ENCODE data around the gene HABP4. TPM values are rescaled to one million over a fixed set of nuclear protein-coding genes. Genes with fewer than 3 reads are reported as not detected.

HABP4 gene
- total and polyA plus RNA-seq, 2 donors, result 3.4 to 13.7 TPM

DNA sequence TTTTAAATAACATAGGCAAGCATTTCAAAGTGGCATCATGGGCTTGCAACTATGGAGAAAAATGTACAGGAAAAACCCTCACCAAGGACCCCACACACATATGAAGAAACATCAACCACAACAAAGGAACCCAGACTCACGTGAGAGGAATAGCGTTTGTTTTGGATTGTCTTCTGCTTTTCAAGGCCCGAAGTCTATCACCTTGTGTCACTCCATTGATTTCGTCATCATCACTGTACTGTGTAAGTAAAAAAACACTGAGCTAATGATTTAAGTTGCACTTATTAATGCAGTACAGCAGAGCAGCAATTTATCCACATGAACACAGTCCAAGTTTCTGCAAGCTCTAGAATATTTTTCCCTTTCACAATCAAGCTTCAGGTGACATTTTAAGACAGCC lies 72.4 kb downstream of the HABP4 start:
- DNase-seq (ENCODE audit: low read depth in 6 of 9, low spot score in 9 of 9), result peak; percentile 32 to 85 (median 56)
- H3K4me3 ChIP-seq (ENCODE audit: low read length in 2 of 2), result no peak overlapping the region
- no peaks in the 10 kb centered on the region for H3K9me3 ChIP-seq (ENCODE audit: control insufficient read depth in 2 of 2, insufficient read depth in 1 of 2, low read length in 1 of 2)
- no peaks in the 10 kb centered on the region for H3K36me3 ChIP-seq (ENCODE audit: control insufficient read depth in 2 of 2, insufficient read depth in 2 of 2, low read length in 1 of 2)
- no peak overlapping the region for H3K27ac ChIP-seq (ENCODE audit: low read depth in 1 of 2, low read length in 1 of 2)
- 6% methylated on average over 4 of the region's 4 CpGs for WGBS
- H3K27me3 ChIP-seq (ENCODE audit: control insufficient read depth in 2 of 2, insufficient read depth in 1 of 2, low read length in 1 of 2), result no peaks in the 10 kb centered on the region
- H3K4me1 ChIP-seq (ENCODE audit: control insufficient read depth in 2 of 2, insufficient read depth in 2 of 2, low read length in 2 of 2), result peaks cover 3 to 6% of the 10 kb centered on the region in 2 donors

DNA sequence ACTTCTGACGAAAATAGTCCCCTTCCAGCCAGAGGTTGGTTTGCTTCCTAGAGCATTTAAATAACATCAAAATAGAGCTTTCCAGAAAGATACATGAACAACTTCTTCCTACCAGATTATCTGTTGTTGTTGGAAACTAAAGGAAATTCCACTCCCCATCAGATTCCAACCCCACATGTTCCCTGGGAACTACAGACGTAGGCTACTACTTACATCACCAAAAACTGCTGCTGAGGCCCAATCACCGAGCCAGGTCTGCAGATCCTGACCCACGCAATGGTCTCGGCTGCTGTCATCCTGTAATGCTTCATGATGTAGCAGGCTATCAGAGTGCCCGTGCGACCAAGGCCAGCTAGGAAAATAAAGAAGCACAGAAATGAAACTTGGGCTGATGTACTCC lies 73.4 kb downstream of the HABP4 start:
- H3K4me1 ChIP-seq (ENCODE audit: control insufficient read depth in 2 of 2, insufficient read depth in 2 of 2, low read length in 2 of 2), result peaks cover 3 to 6% of the 10 kb centered on the region in 2 donors
- DNase-seq (ENCODE audit: low read depth in 6 of 9, low spot score in 9 of 9), result no peak
- no peaks in the 10 kb centered on the region for H3K27me3 ChIP-seq (ENCODE audit: control insufficient read depth in 2 of 2, insufficient read depth in 1 of 2, low read length in 1 of 2)
- no peaks in the 10 kb centered on the region for H3K9me3 ChIP-seq (ENCODE audit: control insufficient read depth in 2 of 2, insufficient read depth in 1 of 2, low read length in 1 of 2)
- H3K27ac ChIP-seq (ENCODE audit: low read depth in 1 of 2, low read length in 1 of 2), result no peak overlapping the region
- H3K4me3 ChIP-seq (ENCODE audit: low read length in 2 of 2), result no peak overlapping the region
- WGBS, result 91% methylated on average over 7 of the region's 7 CpGs
- H3K36me3 ChIP-seq (ENCODE audit: control insufficient read depth in 2 of 2, insufficient read depth in 2 of 2, low read length in 1 of 2), result no peaks in the 10 kb centered on the region

DNA sequence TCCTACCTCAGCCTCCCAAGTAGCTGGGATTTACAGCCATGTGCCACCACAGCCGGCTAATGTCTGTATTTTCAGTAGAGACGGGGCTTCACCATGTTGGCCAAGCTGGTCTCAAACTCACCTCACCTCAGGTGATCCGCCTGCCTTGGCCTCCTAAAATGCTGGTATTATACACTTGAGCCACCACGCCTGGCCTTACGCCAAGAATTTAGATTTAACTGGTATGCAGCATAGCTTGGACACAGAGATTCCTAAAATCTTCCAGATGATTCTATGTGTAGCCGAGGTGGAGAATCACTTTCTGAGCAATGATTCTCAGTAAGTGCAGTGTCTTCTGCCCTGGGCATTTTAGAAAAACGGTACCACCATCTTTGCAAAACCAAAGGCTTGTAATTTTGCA lies 74.1 kb downstream of the HABP4 start:
- Histone ChIP-seq H3K4me1 (ENCODE audit: control insufficient read depth in 2 of 2, insufficient read depth in 2 of 2, low read length in 2 of 2) (peaks cover 3 to 6% of the 10 kb centered on the region in 2 donors), H3K9me3 (ENCODE audit: control insufficient read depth in 2 of 2, insufficient read depth in 1 of 2, low read length in 1 of 2) (no peaks in the 10 kb centered on the region), H3K4me3 (ENCODE audit: low read length in 2 of 2) (no peak overlapping the region), H3K27ac (ENCODE audit: low read depth in 1 of 2, low read length in 1 of 2) (no peak overlapping the region), H3K27me3 (ENCODE audit: control insufficient read depth in 2 of 2, insufficient read depth in 1 of 2, low read length in 1 of 2) (no peaks in the 10 kb centered on the region), H3K36me3 (ENCODE audit: control insufficient read depth in 2 of 2, insufficient read depth in 2 of 2, low read length in 1 of 2) (no peaks in the 10 kb centered on the region)
- DNase-seq (ENCODE audit: low read depth in 6 of 9, low spot score in 9 of 9), result no peak
- 97% methylated on average over 7 of the region's 7 CpGs for WGBS

DNA sequence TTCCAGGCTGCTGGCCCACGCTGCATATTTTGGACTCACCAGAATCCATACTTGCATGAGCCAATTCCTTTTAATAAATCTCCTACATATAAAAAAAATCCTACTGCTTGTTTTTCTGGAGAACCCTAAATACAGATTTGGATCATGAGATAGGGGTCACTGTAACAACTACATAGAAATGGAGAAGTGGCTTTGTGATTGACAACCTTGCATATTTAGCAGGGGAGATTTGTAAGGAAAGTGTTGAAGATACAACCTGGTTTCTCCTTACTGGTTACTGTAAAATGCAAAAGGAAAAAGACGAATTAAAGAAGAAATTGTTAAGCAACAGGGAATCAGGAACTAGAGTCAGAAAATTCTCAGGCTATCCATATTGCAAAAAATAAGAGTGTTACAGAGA lies 74.8 kb downstream of the HABP4 start:
- Histone ChIP-seq H3K36me3 (ENCODE audit: control insufficient read depth in 2 of 2, insufficient read depth in 2 of 2, low read length in 1 of 2) (no peaks in the 10 kb centered on the region), H3K4me1 (ENCODE audit: control insufficient read depth in 2 of 2, insufficient read depth in 2 of 2, low read length in 2 of 2) (peaks cover 3 to 6% of the 10 kb centered on the region in 2 donors), H3K27ac (ENCODE audit: low read depth in 1 of 2, low read length in 1 of 2) (no peak overlapping the region), H3K4me3 (ENCODE audit: low read length in 2 of 2) (no peak overlapping the region), H3K9me3 (ENCODE audit: control insufficient read depth in 2 of 2, insufficient read depth in 1 of 2, low read length in 1 of 2) (no peaks in the 10 kb centered on the region), H3K27me3 (ENCODE audit: control insufficient read depth in 2 of 2, insufficient read depth in 1 of 2, low read length in 1 of 2) (no peaks in the 10 kb centered on the region)
- no peak for DNase-seq (ENCODE audit: low read depth in 6 of 9, low spot score in 9 of 9)
- 97% methylated on average over 2 of the region's 2 CpGs for WGBS

DNA sequence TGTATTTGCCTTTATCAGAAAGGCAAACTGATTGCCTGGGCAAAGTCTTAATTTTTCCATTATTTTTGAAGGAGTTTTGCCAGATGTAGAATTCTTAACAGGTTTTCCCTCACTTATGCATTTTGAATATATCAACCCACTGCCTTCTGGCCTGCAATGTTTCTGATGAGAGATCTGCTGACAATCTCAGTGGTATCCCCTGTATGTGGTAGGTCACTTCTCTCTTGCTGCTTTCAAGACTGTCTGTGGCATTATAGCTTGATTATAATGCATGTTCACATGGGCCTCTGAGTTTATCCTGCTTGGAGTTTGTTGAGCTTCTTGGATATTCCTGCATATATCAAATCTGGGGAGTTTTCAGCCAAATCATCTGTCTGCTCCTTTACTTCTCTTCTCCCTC lies 82.2 kb downstream of the HABP4 start:
- no peak overlapping the region for H3K27ac ChIP-seq (ENCODE audit: low read depth in 1 of 2, low read length in 1 of 2)
- no peaks in the 10 kb centered on the region for H3K4me1 ChIP-seq (ENCODE audit: control insufficient read depth in 2 of 2, insufficient read depth in 2 of 2, low read length in 2 of 2)
- H3K4me3 ChIP-seq (ENCODE audit: low read length in 2 of 2), result no peak overlapping the region
- no peaks in the 10 kb centered on the region for H3K27me3 ChIP-seq (ENCODE audit: control insufficient read depth in 2 of 2, insufficient read depth in 1 of 2, low read length in 1 of 2)
- no peaks in the 10 kb centered on the region for H3K9me3 ChIP-seq (ENCODE audit: control insufficient read depth in 2 of 2, insufficient read depth in 1 of 2, low read length in 1 of 2)
- DNase-seq (ENCODE audit: low read depth in 6 of 9, low spot score in 9 of 9), result no peak
- H3K36me3 ChIP-seq (ENCODE audit: control insufficient read depth in 2 of 2, insufficient read depth in 2 of 2, low read length in 1 of 2), result no peaks in the 10 kb centered on the region

DNA sequence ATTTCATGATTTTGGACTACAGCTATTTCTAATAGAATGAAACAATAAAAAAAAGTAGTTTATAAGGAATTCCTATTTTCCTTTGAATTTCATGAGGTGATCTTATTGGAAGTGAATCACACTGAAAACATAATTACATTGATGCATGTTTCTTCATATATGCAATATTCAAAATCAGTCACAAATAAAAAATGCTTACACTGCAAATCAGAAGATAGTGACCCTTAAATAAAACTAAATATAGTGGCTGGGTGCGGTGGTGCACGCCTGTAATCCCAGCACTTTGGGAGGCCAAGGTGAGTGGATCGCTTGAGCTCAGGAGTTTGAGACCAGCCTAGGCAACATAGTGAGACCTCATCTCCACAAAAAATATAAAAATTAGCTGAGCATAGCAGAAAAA lies 90.1 kb downstream of the HABP4 start:
- no peaks in the 10 kb centered on the region for H3K36me3 ChIP-seq (ENCODE audit: control insufficient read depth in 2 of 2, insufficient read depth in 2 of 2, low read length in 1 of 2)
- 98% methylated on average over 3 of the region's 3 CpGs for WGBS
- H3K27me3 ChIP-seq (ENCODE audit: control insufficient read depth in 2 of 2, insufficient read depth in 1 of 2, low read length in 1 of 2), result no peaks in the 10 kb centered on the region
- H3K4me1 ChIP-seq (ENCODE audit: control insufficient read depth in 2 of 2, insufficient read depth in 2 of 2, low read length in 2 of 2), result no peaks in the 10 kb centered on the region
- H3K9me3 ChIP-seq (ENCODE audit: control insufficient read depth in 2 of 2, insufficient read depth in 1 of 2, low read length in 1 of 2), result no peaks in the 10 kb centered on the region
- no peak overlapping the region for H3K4me3 ChIP-seq (ENCODE audit: low read length in 2 of 2)
- H3K27ac ChIP-seq (ENCODE audit: low read depth in 1 of 2, low read length in 1 of 2), result no peak overlapping the region
- DNase-seq (ENCODE audit: low read depth in 6 of 9, low spot score in 9 of 9), result no peak

Other genes starting within 250 kb of the HABP4 start
- gene HSD17B3, start 148.0 kb upstream of the HABP4 start, total RNA-seq, result 0.28 TPM
- 8.4 TPM for gene HSD17B3, start 148.0 kb upstream of the HABP4 start, polyA plus RNA-seq
- 5.0 TPM for gene SLC35D2, start 66.5 kb upstream of the HABP4 start, total RNA-seq
- 21.5 TPM for gene SLC35D2, start 66.5 kb upstream of the HABP4 start, polyA plus RNA-seq
- 12.1 TPM for gene ZNF367, start 31.8 kb upstream of the HABP4 start, total RNA-seq
- gene ZNF367, start 31.8 kb upstream of the HABP4 start, polyA plus RNA-seq, result 4.3 TPM
- 4.8 TPM for gene CDC14B, start 169.7 kb downstream of the HABP4 start, total RNA-seq
- 6.7 TPM for gene CDC14B, start 169.7 kb downstream of the HABP4 start, polyA plus RNA-seq
- 4.7 TPM for gene PRXL2C, start 205.1 kb downstream of the HABP4 start, total RNA-seq
- gene PRXL2C, start 205.1 kb downstream of the HABP4 start, polyA plus RNA-seq, result 10.6 TPM

Measured in thymus (tissue), 11 donors.